ENCODE results near the gene SLC25A39.

Gene SLC25A39

DNA sequence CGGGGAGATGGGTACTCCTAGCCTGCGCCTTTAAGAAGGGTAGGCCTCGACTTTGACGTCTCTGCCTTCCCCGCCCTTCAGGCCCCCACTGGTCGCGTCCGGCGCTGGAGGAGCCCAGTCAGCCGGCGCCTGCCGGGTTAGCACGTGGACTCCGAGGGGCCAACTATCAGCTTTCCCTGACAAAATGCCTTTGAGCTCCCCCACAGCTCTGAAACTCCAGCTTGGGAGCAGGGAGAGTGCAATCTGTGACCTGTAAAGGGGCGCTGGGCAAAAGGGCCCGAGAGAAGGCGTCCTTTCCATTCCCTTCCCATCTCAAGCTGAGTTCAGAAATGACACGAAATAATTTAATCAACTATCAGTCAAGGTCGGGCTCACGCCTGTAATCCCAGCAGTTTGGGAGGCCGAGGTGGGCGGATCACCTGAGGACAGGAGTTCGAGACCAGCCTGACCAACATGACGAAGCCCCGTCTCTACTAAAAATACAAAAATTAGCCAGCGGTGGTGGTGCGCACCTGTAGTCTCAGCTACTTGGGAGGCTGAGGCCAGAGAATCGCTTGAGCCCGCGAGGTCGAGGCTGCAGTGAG is 2.3 kb upstream of the SLC25A39 start:
- DNase-seq, result peak; percentile 99
- H3K9ac ChIP-seq (ENCODE audit: low read length), result no peak overlapping the region
- peaks cover 11% of the 10 kb centered on the region for H3K79me2 ChIP-seq (ENCODE audit: control insufficient read depth, insufficient read depth, low read length)
- peaks cover 2% of the 10 kb centered on the region for H3K4me1 ChIP-seq (ENCODE audit: control insufficient read depth, low read depth, low read length)
- H2AK5ac ChIP-seq (ENCODE audit: low read length), result no peak overlapping the region
- peak overlapping the region; percentile 56 for H3K56ac ChIP-seq (ENCODE audit: low read length)
- H4K5ac ChIP-seq (ENCODE audit: low read length), result no peak overlapping the region
- H3K4me2 ChIP-seq (ENCODE audit: low read length), result no peak overlapping the region
- no peak overlapping the region for H3K23ac ChIP-seq (ENCODE audit: low read length)
- H2BK120ac ChIP-seq (ENCODE audit: low read depth, low read length), result no peak overlapping the region
- no peak overlapping the region for H2BK15ac ChIP-seq (replicated peaks; ENCODE audit: low read depth)
- peaks cover 7% of the 10 kb centered on the region for H3K79me1 ChIP-seq (ENCODE audit: low read length)
- WGBS (ENCODE audit: extremely low coverage, insufficient coverage, low lambda C conversion rate), result no CpG with 5 or more reads among the region's 31 CpGs
- H3K27ac ChIP-seq (ENCODE audit: low read depth, low read length), result no peak overlapping the region
- no peaks in the 10 kb centered on the region for H3K27me3 ChIP-seq (ENCODE audit: insufficient read depth, low read length, poor library complexity)
- H3K4me3 ChIP-seq (ENCODE audit: low read length), result no peak overlapping the region
- no peak overlapping the region for H4K8ac ChIP-seq (ENCODE audit: low read depth, low read length)
- no peak overlapping the region for H2BK5ac ChIP-seq (ENCODE audit: low read length)
- H3K4ac ChIP-seq (ENCODE audit: low read depth, low read length), result no peak overlapping the region
- H3K36me3 ChIP-seq (ENCODE audit: control insufficient read depth, insufficient read depth, low read length), result no peaks in the 10 kb centered on the region
- no peak overlapping the region for H3K18ac ChIP-seq (ENCODE audit: low read length)

DNA sequence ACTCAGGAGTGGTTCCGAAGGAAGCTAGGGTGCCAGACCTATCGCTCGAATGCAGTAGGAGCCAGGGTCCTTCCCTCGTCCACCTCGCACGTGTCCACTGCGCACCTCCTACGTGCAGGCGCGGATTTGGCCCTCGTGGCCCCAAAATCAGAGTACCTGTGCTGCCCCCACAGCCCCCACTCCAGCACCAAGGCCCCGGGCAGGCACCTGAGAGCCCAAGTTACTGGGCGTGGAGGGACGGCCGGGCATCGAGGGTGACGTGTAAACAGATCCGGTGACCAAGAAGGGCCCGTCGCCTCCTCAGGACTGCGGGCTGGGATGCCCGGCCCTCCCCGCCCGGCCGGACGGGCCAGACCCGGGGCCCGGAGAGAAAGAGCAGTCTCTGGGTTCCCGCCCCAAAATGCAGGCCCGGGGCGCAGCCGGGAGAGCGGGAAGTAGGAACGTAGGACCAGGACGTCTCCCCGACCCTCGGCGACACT is 492 bp downstream of the SLC25A39 start:
- H3K56ac ChIP-seq (ENCODE audit: low read length), result peak overlapping the region; percentile 96
- peaks cover 6% of the 10 kb centered on the region for H3K36me3 ChIP-seq (ENCODE audit: control insufficient read depth, insufficient read depth, low read length)
- peak overlapping the region; percentile 75 for H3K4me2 ChIP-seq (ENCODE audit: low read length)
- no peak overlapping the region for H2AK5ac ChIP-seq (ENCODE audit: low read length)
- H3K79me2 ChIP-seq (ENCODE audit: control insufficient read depth, insufficient read depth, low read length), result peaks cover 11% of the 10 kb centered on the region
- H2BK15ac ChIP-seq (replicated peaks; ENCODE audit: low read depth), result no peak overlapping the region
- no peak overlapping the region for H3K27ac ChIP-seq (ENCODE audit: low read depth, low read length)
- H3K4me3 ChIP-seq (ENCODE audit: low read length), result peak overlapping the region; percentile 74
- no peak overlapping the region for H4K8ac ChIP-seq (ENCODE audit: low read depth, low read length)
- no peak overlapping the region for H3K4ac ChIP-seq (ENCODE audit: low read depth, low read length)
- peaks cover 2% of the 10 kb centered on the region for H3K4me1 ChIP-seq (ENCODE audit: control insufficient read depth, low read depth, low read length)
- no peak overlapping the region for H4K5ac ChIP-seq (ENCODE audit: low read length)
- H2BK5ac ChIP-seq (ENCODE audit: low read length), result no peak overlapping the region
- H3K27me3 ChIP-seq (ENCODE audit: insufficient read depth, low read length, poor library complexity), result no peaks in the 10 kb centered on the region
- H3K23ac ChIP-seq (ENCODE audit: low read length), result no peak overlapping the region
- H3K9ac ChIP-seq (ENCODE audit: low read length), result peak overlapping the region; percentile 91
- H2BK120ac ChIP-seq (ENCODE audit: low read depth, low read length), result no peak overlapping the region
- peaks cover 7% of the 10 kb centered on the region for H3K79me1 ChIP-seq (ENCODE audit: low read length)
- peak; percentile 27 for DNase-seq
- WGBS (ENCODE audit: extremely low coverage, insufficient coverage, low lambda C conversion rate), result no CpG with 5 or more reads among the region's 38 CpGs
- H3K18ac ChIP-seq (ENCODE audit: low read length), result peak overlapping the region; percentile 46

DNA sequence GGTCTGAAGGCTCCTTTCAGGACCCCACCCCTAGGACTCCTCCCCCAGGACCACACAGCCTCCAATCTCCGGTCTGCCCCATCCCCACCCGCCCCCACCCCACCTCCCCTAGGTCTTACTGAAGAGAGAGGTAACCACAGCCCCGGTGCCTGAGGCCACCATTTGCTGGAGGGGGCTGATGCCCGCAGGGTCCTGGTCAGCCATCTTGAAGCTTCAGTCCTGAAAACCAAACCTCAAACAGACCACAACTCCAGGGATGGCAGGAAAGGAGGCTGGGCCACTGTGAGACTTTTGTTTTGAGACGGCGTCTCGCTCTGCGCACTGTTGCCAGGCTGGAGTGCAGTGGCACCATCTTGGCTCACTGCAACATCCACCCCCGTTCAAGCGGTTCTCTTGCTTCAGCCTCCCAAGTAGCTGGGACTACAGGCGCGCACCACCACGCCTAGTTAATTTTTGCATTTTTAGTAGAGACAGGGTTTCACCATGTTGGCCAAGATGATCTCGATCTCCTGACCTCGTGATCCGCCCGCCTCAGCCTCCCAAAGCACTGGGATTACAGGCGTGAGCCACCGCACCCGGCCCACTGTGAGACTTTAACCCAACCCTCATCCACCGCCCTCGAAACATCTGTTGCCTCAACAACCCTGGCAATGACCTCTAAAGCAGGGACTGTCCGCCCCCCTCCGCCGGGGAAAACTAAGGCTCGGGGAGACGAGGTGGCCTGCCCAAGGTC is 1.1 kb downstream of the SLC25A39 start:
- WGBS (ENCODE audit: extremely low coverage, insufficient coverage, low lambda C conversion rate), result no CpG with 5 or more reads among the region's 27 CpGs
- Histone ChIP-seq H2BK5ac (ENCODE audit: low read length) (no peak overlapping the region), H3K36me3 (ENCODE audit: control insufficient read depth, insufficient read depth, low read length) (peaks cover 6% of the 10 kb centered on the region), H3K23ac (ENCODE audit: low read length) (no peak overlapping the region), H3K9ac (ENCODE audit: low read length) (peak overlapping the region; percentile 91), H2BK120ac (ENCODE audit: low read depth, low read length) (no peak overlapping the region), H3K4me3 (ENCODE audit: low read length) (peak overlapping the region; percentile 74), H3K27me3 (ENCODE audit: insufficient read depth, low read length, poor library complexity) (no peaks in the 10 kb centered on the region), H3K79me1 (ENCODE audit: low read length) (peaks cover 7% of the 10 kb centered on the region), H3K18ac (ENCODE audit: low read length) (no peak overlapping the region), H3K56ac (ENCODE audit: low read length) (peak overlapping the region; percentile 96), H3K4ac (ENCODE audit: low read depth, low read length) (no peak overlapping the region), H2AK5ac (ENCODE audit: low read length) (no peak overlapping the region), H3K27ac (ENCODE audit: low read depth, low read length) (no peak overlapping the region), H4K8ac (ENCODE audit: low read depth, low read length) (no peak overlapping the region), H3K4me1 (ENCODE audit: control insufficient read depth, low read depth, low read length) (peaks cover 2% of the 10 kb centered on the region), H3K4me2 (ENCODE audit: low read length) (peak overlapping the region; percentile 75), H2BK15ac (replicated peaks; ENCODE audit: low read depth) (no peak overlapping the region), H3K79me2 (ENCODE audit: control insufficient read depth, insufficient read depth, low read length) (peaks cover 11% of the 10 kb centered on the region), H4K5ac (ENCODE audit: low read length) (no peak overlapping the region)
- no peak for DNase-seq

- H2BK120ac ChIP-seq (ENCODE audit: low read depth, low read length), result no peak overlapping the region
- no peak overlapping the region for H3K27ac ChIP-seq (ENCODE audit: low read depth, low read length)
- H3K36me3 ChIP-seq (ENCODE audit: control insufficient read depth, insufficient read depth, low read length), result peaks cover 6% of the 10 kb centered on the region
- peaks cover 7% of the 10 kb centered on the region for H3K79me1 ChIP-seq (ENCODE audit: low read length)
- no peak for DNase-seq
- H3K27me3 ChIP-seq (ENCODE audit: insufficient read depth, low read length, poor library complexity), result no peaks in the 10 kb centered on the region
- peaks cover 11% of the 10 kb centered on the region for H3K79me2 ChIP-seq (ENCODE audit: control insufficient read depth, insufficient read depth, low read length)
- no peak overlapping the region for H3K9ac ChIP-seq (ENCODE audit: low read length)
- no peak overlapping the region for H4K8ac ChIP-seq (ENCODE audit: low read depth, low read length)
- H2AK5ac ChIP-seq (ENCODE audit: low read length), result no peak overlapping the region
- H2BK5ac ChIP-seq (ENCODE audit: low read length), result no peak overlapping the region
- H3K18ac ChIP-seq (ENCODE audit: low read length), result no peak overlapping the region
- H3K4me3 ChIP-seq (ENCODE audit: low read length), result no peak overlapping the region
- no peak overlapping the region for H3K23ac ChIP-seq (ENCODE audit: low read length)
- no peak overlapping the region for H3K56ac ChIP-seq (ENCODE audit: low read length)
- H2BK15ac ChIP-seq (replicated peaks; ENCODE audit: low read depth), result no peak overlapping the region
- H4K5ac ChIP-seq (ENCODE audit: low read length), result no peak overlapping the region
- WGBS (ENCODE audit: extremely low coverage, insufficient coverage, low lambda C conversion rate), result no CpG with 5 or more reads among the region's 11 CpGs
- no peak overlapping the region for H3K4ac ChIP-seq (ENCODE audit: low read depth, low read length)
- H3K4me1 ChIP-seq (ENCODE audit: control insufficient read depth, low read depth, low read length), result peaks cover 2% of the 10 kb centered on the region
- H3K4me2 ChIP-seq (ENCODE audit: low read length), result no peak overlapping the region
Observed at GRCh38 chr17:44322236-44322895, 2.3 kb downstream of the SLC25A39 start.

DNA sequence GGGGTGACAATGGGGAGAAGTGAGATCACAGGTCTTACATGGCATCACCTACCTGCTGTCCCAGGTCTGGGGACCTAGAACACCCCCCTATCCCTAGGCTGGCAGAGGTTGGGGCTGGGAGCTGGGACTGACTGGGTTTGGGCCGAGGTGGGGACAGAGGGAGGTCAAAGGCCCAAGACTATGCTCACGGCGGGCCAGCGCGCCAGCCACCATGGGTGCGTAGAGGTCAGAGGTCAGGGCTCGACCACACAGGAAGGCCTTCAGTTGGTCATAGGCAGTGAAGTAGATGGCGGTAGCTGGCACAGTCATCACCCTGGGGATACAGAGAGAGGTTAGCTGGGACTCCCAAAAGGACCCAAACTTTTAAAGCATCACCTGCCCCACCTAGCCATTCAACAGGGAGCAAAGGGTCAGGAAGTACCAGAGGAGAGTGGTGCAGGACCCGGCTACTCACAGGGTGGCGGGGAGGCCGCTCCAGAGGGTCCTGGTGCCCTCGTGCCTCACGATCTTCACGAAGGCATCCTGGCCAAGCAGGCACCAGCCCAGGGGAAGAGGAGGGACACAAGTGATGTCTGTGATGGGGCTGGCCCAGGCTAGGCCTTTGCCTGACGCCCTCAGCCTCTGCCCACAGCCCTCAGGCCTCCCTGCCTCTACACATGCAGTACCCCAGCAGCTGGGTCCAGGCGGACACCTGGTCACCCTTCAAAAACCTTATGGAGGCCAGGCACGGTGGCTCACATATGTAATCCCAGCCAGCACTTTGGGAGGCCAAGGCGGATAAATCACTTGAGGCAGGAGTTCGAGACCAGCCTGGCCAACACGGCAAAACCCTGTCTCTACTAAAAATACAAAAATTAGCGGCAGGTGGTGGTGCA is 3.1 kb downstream of the SLC25A39 start:
- no peak overlapping the region for H3K23ac ChIP-seq (ENCODE audit: low read length)
- H3K27me3 ChIP-seq (ENCODE audit: insufficient read depth, low read length, poor library complexity), result no peaks in the 10 kb centered on the region
- no peak overlapping the region for H2BK5ac ChIP-seq (ENCODE audit: low read length)
- peaks cover 11% of the 10 kb centered on the region for H3K79me2 ChIP-seq (ENCODE audit: control insufficient read depth, insufficient read depth, low read length)
- H3K4me2 ChIP-seq (ENCODE audit: low read length), result no peak overlapping the region
- no peak overlapping the region for H3K9ac ChIP-seq (ENCODE audit: low read length)
- H2AK5ac ChIP-seq (ENCODE audit: low read length), result no peak overlapping the region
- no peak overlapping the region for H4K8ac ChIP-seq (ENCODE audit: low read depth, low read length)
- WGBS (ENCODE audit: extremely low coverage, insufficient coverage, low lambda C conversion rate), result no CpG with 5 or more reads among the region's 21 CpGs
- no peak overlapping the region for H3K4ac ChIP-seq (ENCODE audit: low read depth, low read length)
- H3K27ac ChIP-seq (ENCODE audit: low read depth, low read length), result no peak overlapping the region
- H3K4me1 ChIP-seq (ENCODE audit: control insufficient read depth, low read depth, low read length), result peaks cover 2% of the 10 kb centered on the region
- H3K18ac ChIP-seq (ENCODE audit: low read length), result no peak overlapping the region
- H2BK120ac ChIP-seq (ENCODE audit: low read depth, low read length), result no peak overlapping the region
- no peak for DNase-seq
- H3K36me3 ChIP-seq (ENCODE audit: control insufficient read depth, insufficient read depth, low read length), result peaks cover 6% of the 10 kb centered on the region
- no peak overlapping the region for H3K56ac ChIP-seq (ENCODE audit: low read length)
- H2BK15ac ChIP-seq (replicated peaks; ENCODE audit: low read depth), result no peak overlapping the region
- H3K79me1 ChIP-seq (ENCODE audit: low read length), result peaks cover 7% of the 10 kb centered on the region
- no peak overlapping the region for H4K5ac ChIP-seq (ENCODE audit: low read length)
- H3K4me3 ChIP-seq (ENCODE audit: low read length), result no peak overlapping the region
